GM23338 (cell line): ENCODE results near the gene PGF. TPM values are rescaled to one million over a fixed set of nuclear protein-coding genes. Genes with fewer than 3 reads are reported as not detected.

Experiments used
- ATAC-seq: fragments of 200-7000 bp; cut with Tn5 transposase; 3 replicates; pipeline ENCODE4 v1.9.1; 2020
- DNase-seq: peaks from one replicate; pipeline ENCODE4 v3.0.0-alpha.2; 2015; ENCODE audit warnings: low spot score
- H2AFZ ChIP-seq: fragments of 200-600 bp; sonication (generic); 2 replicates; pipeline ENCODE4 v1.8.0; 2016; ENCODE audit warnings: antibody characterized with exemption, mild to moderate bottlenecking, moderate library complexity
- H3F3A ChIP-seq: fragments of 200-600 bp; sonication (generic); replicated peaks from 2 replicates; pipeline ENCODE4 v1.8.0; 2017; ENCODE audit warnings: antibody characterized with exemption, mixed run types, low read depth
- H3K27ac ChIP-seq: fragments of 200-600 bp; sonication (generic); 2 replicates; pipeline ENCODE4 v1.6.1; 2016; ENCODE audit warnings: low read depth
- H3K27me3 ChIP-seq: fragments of 200-600 bp; sonication (generic); 2 replicates; pipeline ENCODE4 v1.8.0; 2016; ENCODE audit warnings: mild to moderate bottlenecking, mixed run types, moderate library complexity; ENCODE audit not compliant: insufficient read depth
- H3K36me3 ChIP-seq: fragments of 200-600 bp; sonication (generic); 2 replicates; pipeline ENCODE4 v1.8.0; 2016; ENCODE audit warnings: mild to moderate bottlenecking; ENCODE audit not compliant: insufficient read depth
- H3K4me1 ChIP-seq: fragments of 200-600 bp; sonication (generic); 2 replicates; pipeline ENCODE4 v1.8.0; 2016; ENCODE audit warnings: mild to moderate bottlenecking, moderate library complexity; ENCODE audit not compliant: insufficient read depth
- H3K4me2 ChIP-seq: fragments of 200-600 bp; sonication (generic); 2 replicates; pipeline ENCODE4 v1.7.1; 2017; ENCODE audit warnings: mixed run types
- H3K4me3 ChIP-seq: fragments of 200-600 bp; sonication (generic); 2 replicates; pipeline ENCODE4 v1.6.1; 2016; ENCODE audit warnings: mixed run types
- H3K79me2 ChIP-seq: fragments of 200-600 bp; sonication (generic); replicated peaks from 2 replicates; pipeline ENCODE4 v1.8.0; 2017; ENCODE audit warnings: mild to moderate bottlenecking; ENCODE audit not compliant: insufficient read depth
- H3K9me2 ChIP-seq: fragments of 200-600 bp; sonication (generic); 2 replicates; pipeline ENCODE4 v1.8.0; 2017; ENCODE audit not compliant: insufficient read depth
- H4K20me1 ChIP-seq: fragments of 200-600 bp; sonication (generic); replicated peaks from 2 replicates; pipeline ENCODE4 v1.8.0; 2017; ENCODE audit warnings: mild to moderate bottlenecking; ENCODE audit not compliant: insufficient read depth
- H3K27ac Mint-ChIP-seq: 2 replicates; pipeline ENCODE4 v1.8.0; 2020; ENCODE audit warnings: inconsistent platforms, mild to moderate bottlenecking, moderate library complexity, mixed read lengths
- H3K27me3 Mint-ChIP-seq: 3 replicates; pipeline ENCODE4 v1.8.0; 2022; ENCODE audit warnings: low read depth, mild to moderate bottlenecking, moderate library complexity, mixed read lengths, inconsistent platforms; ENCODE audit not compliant: insufficient read depth, poor library complexity
- H3K36me3 Mint-ChIP-seq: 3 replicates; pipeline ENCODE4 v1.8.0; 2021; ENCODE audit warnings: low read depth, mild to moderate bottlenecking, inconsistent platforms, moderate library complexity, mixed read lengths
- H3K4me1 Mint-ChIP-seq: 3 replicates; pipeline ENCODE4 v1.8.0; 2020; ENCODE audit warnings: mild to moderate bottlenecking, inconsistent platforms, mixed read lengths
- H3K4me3 Mint-ChIP-seq: 3 replicates; pipeline ENCODE4 v1.8.0; 2021; ENCODE audit warnings: moderate library complexity, mild to moderate bottlenecking, inconsistent platforms, mixed read lengths
- H3K9me3 Mint-ChIP-seq: 3 replicates; pipeline ENCODE4 v1.8.0; 2020; ENCODE audit warnings: moderate library complexity, mild to moderate bottlenecking, inconsistent platforms, mixed read lengths
- CREB1 ChIP-seq: fragments of 250-450 bp; sonication (Bioruptor Pico); IDR thresholded peaks from 2 replicates; pipeline ENCODE4 v1.5.0; 2020; ENCODE audit warnings: low read depth, mild to moderate bottlenecking, moderate library complexity
- EZH2 ChIP-seq: fragments of 200-600 bp; sonication (generic); IDR thresholded peaks from one replicate; pipeline ENCODE4 v1.8.0; 2017; ENCODE audit warnings: antibody characterized with exemption, mild to moderate bottlenecking, low read depth; ENCODE audit not compliant: unreplicated experiment
- EZH2phosphoT487 ChIP-seq: fragments of 200-600 bp; sonication (generic); IDR thresholded peaks from one replicate; pipeline ENCODE4 v1.8.1; 2018; ENCODE audit warnings: antibody characterized with exemption; ENCODE audit not compliant: unreplicated experiment
- JUNB ChIP-seq: IDR thresholded peaks from one replicate; pipeline ENCODE4 v1.6.1; 2016; ENCODE audit warnings: antibody characterized with exemption; ENCODE audit not compliant: unreplicated experiment
- NANOG ChIP-seq: IDR thresholded peaks from 2 replicates; pipeline ENCODE4 v1.6.1; 2016; ENCODE audit warnings: antibody characterized with exemption, borderline replicate concordance
- POLR2AphosphoS5 ChIP-seq: IDR thresholded peaks from 2 replicates; pipeline ENCODE4 v1.6.1; 2016; ENCODE audit warnings: antibody characterized with exemption, low read depth
- STAT1 ChIP-seq: IDR thresholded peaks from one replicate; pipeline ENCODE4 v1.6.1; 2016; ENCODE audit warnings: antibody characterized with exemption; ENCODE audit not compliant: unreplicated experiment
- ZNF114 ChIP-seq: fragments of 250-450 bp; sonication (Bioruptor Pico); IDR thresholded peaks from 2 replicates; pipeline ENCODE4 v1.5.0; 2020; ENCODE audit warnings: mild to moderate bottlenecking, moderate library complexity
- ZNF331 ChIP-seq: fragments of 250-450 bp; sonication (Bioruptor Pico); IDR thresholded peaks from 2 replicates; pipeline ENCODE4 v1.5.0; 2020; ENCODE audit warnings: low read depth, mild to moderate bottlenecking, moderate library complexity
- polyA plus RNA-seq: library from polyadenylated mRNA; unstranded; fragments of >200 nt; fragmentation: Nextera tagmentation; extraction: Ambion mirVana; gene quantifications from 2 replicates; pipeline ENCODE4 v1.2.1, GENCODE V29; 2016
- total RNA-seq: library from RNA; depleted of rRNA; stranded (reverse); fragments of >200 nt; shearing (Covaris generic); gene quantifications from 2 replicates; pipeline ENCODE4 v1.2.3, GENCODE V29; 2014
- TF ChIP-seq, protein P1 (sequence below): fragments of 250-450 bp; sonication (Bioruptor Pico); IDR thresholded peaks from 2 replicates; pipeline ENCODE4 v1.5.0; 2020; ENCODE audit warnings: mild to moderate bottlenecking, moderate library complexity
- TF ChIP-seq, protein P2 (sequence below): IDR thresholded peaks from one replicate; pipeline ENCODE4 v1.6.1; 2018; ENCODE audit warnings: antibody characterized with exemption; ENCODE audit not compliant: unreplicated experiment
- TF ChIP-seq, protein P3 (sequence below): IDR thresholded peaks from 2 replicates; pipeline ENCODE4 v1.6.1; 2016; ENCODE audit warnings: antibody characterized with exemption
- TF ChIP-seq, protein P4 (sequence below), 2 experiments: fragments of 200-600 bp in 1 of 2; sonication (generic) in 1 of 2; conservative IDR thresholded peaks; 2 replicates each; pipeline versions ENCODE4 v1.5.1 to v1.6.1; 2016 to 2017; ENCODE audit warnings: antibody characterized with exemption in 2 of 2, low read depth in 2 of 2, mild to moderate bottlenecking in 2 of 2, moderate library complexity in 1 of 2

Gene PGF
- total and polyA plus RNA-seq, 2 experiments from 2014 or later = 2.9 to 6.3 TPM

DNA sequence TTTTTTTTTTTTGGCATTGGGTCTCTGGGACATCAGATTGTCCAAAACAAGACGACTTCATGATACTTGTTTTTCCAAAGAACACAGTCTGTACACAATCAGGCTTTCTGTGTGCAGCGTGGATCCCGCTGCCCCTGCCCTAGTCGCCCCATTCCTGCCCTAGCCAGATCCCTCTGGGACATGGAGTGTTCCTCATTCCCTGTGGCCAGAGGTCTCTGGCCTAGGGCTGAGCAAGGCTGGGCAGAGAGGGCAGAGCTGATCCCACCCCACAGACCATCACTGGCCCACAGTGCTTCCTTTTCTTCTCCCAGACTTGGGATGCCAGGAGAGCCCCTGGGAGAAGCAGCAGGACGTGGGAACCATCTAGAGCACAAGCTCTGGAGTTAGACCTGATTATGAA, 26.4 kb upstream of the PGF start:
- peaks cover 8% of the 10 kb centered on the region; the same call in 1 of the 2 replicates for H3F3A ChIP-seq
- Mint-ChIP-seq H3K27me3 (peaks cover 12% of the 10 kb centered on the region), H3K4me1 (peaks cover 42% of the 10 kb centered on the region), H3K4me3 (no peak overlapping the region), H3K27ac (no peak overlapping the region), H3K36me3 (no peaks in the 10 kb centered on the region), H3K9me3 (no peaks in the 10 kb centered on the region; the same call in 2 of the 3 replicates)
- H3K4me2 ChIP-seq = no peak overlapping the region
- H3K4me3 ChIP-seq = no peak overlapping the region
- ATAC-seq (no peak), DNase-seq (no peak)
- peak overlapping the region; percentile 94 for H2AFZ ChIP-seq
- TF ChIP-seq EZH2phosphoT487 (no peak), NANOG (no peak), POLR2AphosphoS5 (no peak), JUNB (no peak), CREB1 (CRISPR knock-in tag) (no peak), ZNF331 (CRISPR knock-in tag) (no peak), STAT1 (no peak), EZH2 (no peak), ZNF114 (CRISPR knock-in tag) (no peak)
- TF ChIP-seq, protein P1, sequence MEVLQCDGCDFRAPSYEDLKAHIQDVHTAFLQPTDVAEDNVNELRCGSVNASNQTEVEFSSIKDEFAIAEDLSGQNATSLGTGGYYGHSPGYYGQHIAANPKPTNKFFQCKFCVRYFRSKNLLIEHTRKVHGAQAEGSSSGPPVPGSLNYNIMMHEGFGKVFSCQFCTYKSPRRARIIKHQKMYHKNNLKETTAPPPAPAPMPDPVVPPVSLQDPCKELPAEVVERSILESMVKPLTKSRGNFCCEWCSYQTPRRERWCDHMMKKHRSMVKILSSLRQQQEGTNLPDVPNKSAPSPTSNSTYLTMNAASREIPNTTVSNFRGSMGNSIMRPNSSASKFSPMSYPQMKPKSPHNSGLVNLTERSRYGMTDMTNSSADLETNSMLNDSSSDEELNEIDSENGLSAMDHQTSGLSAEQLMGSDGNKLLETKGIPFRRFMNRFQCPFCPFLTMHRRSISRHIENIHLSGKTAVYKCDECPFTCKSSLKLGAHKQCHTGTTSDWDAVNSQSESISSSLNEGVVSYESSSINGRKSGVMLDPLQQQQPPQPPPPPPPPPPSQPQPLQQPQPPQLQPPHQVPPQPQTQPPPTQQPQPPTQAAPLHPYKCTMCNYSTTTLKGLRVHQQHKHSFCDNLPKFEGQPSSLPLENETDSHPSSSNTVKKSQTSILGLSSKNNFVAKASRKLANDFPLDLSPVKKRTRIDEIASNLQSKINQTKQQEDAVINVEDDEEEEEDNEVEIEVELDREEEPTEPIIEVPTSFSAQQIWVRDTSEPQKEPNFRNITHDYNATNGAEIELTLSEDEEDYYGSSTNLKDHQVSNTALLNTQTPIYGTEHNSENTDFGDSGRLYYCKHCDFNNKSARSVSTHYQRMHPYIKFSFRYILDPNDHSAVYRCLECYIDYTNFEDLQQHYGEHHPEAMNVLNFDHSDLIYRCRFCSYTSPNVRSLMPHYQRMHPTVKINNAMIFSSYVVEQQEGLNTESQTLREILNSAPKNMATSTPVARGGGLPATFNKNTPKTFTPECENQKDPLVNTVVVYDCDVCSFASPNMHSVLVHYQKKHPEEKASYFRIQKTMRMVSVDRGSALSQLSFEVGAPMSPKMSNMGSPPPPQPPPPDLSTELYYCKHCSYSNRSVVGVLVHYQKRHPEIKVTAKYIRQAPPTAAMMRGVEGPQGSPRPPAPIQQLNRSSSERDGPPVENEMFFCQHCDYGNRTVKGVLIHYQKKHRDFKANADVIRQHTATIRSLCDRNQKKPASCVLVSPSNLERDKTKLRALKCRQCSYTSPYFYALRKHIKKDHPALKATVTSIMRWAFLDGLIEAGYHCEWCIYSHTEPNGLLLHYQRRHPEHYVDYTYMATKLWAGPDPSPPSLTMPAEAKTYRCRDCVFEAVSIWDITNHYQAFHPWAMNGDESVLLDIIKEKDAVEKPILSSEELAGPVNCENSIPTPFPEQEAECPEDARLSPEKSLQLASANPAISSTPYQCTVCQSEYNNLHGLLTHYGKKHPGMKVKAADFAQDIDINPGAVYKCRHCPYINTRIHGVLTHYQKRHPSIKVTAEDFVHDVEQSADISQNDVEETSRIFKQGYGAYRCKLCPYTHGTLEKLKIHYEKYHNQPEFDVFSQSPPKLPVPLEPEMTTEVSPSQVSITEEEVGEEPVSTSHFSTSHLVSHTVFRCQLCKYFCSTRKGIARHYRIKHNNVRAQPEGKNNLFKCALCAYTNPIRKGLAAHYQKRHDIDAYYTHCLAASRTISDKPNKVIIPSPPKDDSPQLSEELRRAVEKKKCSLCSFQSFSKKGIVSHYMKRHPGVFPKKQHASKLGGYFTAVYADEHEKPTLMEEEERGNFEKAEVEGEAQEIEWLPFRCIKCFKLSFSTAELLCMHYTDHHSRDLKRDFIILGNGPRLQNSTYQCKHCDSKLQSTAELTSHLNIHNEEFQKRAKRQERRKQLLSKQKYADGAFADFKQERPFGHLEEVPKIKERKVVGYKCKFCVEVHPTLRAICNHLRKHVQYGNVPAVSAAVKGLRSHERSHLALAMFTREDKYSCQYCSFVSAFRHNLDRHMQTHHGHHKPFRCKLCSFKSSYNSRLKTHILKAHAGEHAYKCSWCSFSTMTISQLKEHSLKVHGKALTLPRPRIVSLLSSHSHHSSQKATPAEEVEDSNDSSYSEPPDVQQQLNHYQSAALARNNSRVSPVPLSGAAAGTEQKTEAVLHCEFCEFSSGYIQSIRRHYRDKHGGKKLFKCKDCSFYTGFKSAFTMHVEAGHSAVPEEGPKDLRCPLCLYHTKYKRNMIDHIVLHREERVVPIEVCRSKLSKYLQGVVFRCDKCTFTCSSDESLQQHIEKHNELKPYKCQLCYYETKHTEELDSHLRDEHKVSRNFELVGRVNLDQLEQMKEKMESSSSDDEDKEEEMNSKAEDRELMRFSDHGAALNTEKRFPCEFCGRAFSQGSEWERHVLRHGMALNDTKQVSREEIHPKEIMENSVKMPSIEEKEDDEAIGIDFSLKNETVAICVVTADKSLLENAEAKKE = no peak
- TF ChIP-seq, protein P2, sequence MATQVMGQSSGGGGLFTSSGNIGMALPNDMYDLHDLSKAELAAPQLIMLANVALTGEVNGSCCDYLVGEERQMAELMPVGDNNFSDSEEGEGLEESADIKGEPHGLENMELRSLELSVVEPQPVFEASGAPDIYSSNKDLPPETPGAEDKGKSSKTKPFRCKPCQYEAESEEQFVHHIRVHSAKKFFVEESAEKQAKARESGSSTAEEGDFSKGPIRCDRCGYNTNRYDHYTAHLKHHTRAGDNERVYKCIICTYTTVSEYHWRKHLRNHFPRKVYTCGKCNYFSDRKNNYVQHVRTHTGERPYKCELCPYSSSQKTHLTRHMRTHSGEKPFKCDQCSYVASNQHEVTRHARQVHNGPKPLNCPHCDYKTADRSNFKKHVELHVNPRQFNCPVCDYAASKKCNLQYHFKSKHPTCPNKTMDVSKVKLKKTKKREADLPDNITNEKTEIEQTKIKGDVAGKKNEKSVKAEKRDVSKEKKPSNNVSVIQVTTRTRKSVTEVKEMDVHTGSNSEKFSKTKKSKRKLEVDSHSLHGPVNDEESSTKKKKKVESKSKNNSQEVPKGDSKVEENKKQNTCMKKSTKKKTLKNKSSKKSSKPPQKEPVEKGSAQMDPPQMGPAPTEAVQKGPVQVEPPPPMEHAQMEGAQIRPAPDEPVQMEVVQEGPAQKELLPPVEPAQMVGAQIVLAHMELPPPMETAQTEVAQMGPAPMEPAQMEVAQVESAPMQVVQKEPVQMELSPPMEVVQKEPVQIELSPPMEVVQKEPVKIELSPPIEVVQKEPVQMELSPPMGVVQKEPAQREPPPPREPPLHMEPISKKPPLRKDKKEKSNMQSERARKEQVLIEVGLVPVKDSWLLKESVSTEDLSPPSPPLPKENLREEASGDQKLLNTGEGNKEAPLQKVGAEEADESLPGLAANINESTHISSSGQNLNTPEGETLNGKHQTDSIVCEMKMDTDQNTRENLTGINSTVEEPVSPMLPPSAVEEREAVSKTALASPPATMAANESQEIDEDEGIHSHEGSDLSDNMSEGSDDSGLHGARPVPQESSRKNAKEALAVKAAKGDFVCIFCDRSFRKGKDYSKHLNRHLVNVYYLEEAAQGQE = no peak
- TF ChIP-seq, protein P3, sequence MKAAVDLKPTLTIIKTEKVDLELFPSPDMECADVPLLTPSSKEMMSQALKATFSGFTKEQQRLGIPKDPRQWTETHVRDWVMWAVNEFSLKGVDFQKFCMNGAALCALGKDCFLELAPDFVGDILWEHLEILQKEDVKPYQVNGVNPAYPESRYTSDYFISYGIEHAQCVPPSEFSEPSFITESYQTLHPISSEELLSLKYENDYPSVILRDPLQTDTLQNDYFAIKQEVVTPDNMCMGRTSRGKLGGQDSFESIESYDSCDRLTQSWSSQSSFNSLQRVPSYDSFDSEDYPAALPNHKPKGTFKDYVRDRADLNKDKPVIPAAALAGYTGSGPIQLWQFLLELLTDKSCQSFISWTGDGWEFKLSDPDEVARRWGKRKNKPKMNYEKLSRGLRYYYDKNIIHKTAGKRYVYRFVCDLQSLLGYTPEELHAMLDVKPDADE = no peak
- TF ChIP-seq, protein P4, sequence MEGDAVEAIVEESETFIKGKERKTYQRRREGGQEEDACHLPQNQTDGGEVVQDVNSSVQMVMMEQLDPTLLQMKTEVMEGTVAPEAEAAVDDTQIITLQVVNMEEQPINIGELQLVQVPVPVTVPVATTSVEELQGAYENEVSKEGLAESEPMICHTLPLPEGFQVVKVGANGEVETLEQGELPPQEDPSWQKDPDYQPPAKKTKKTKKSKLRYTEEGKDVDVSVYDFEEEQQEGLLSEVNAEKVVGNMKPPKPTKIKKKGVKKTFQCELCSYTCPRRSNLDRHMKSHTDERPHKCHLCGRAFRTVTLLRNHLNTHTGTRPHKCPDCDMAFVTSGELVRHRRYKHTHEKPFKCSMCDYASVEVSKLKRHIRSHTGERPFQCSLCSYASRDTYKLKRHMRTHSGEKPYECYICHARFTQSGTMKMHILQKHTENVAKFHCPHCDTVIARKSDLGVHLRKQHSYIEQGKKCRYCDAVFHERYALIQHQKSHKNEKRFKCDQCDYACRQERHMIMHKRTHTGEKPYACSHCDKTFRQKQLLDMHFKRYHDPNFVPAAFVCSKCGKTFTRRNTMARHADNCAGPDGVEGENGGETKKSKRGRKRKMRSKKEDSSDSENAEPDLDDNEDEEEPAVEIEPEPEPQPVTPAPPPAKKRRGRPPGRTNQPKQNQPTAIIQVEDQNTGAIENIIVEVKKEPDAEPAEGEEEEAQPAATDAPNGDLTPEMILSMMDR (conservative IDR thresholded peaks at IDR 0.05; ENCODE audit: low read depth in 2 of 2) = no peak
- H3K4me1 ChIP-seq = peaks cover 30% of the 10 kb centered on the region
- H4K20me1 ChIP-seq = no peaks in the 10 kb centered on the region
- no peaks in the 10 kb centered on the region for H3K27me3 ChIP-seq
- H3K9me2 ChIP-seq = no peaks in the 10 kb centered on the region
- no peak overlapping the region for H3K27ac ChIP-seq
- H3K36me3 ChIP-seq = no peaks in the 10 kb centered on the region
- H3K79me2 ChIP-seq = no peaks in the 10 kb centered on the region
